ENCODE results near the gene MAP1A. TPM values are rescaled to one million over a fixed set of nuclear protein-coding genes. Genes with fewer than 3 reads are reported as not detected.
A peak's percentile ranks its signal among the peaks of the same experiment; 100 is the strongest.

Gene MAP1A
- total RNA-seq, 2 donors from 2014 or later = 1.9 to 5.6 TPM

GRCh38 chr15:43518197-43518761 is 871 bp downstream of the MAP1A start:
- no peak for TF ChIP-seq CTCF (IDR thresholded peaks at IDR 0.05)
- no peak for DNase-seq
- no peak overlapping the region for H3K27ac ChIP-seq

GRCh38 chr15:43519196-43519595 is 1.8 kb downstream of the MAP1A start:
- Histone ChIP-seq H3K36me3 (no peaks in the 10 kb centered on the region), H3K27ac (no peak overlapping the region), H3K4me1 (peaks cover 3% of the 10 kb centered on the region), H3K4me3 (no peak overlapping the region), H3K27me3 (no peaks in the 10 kb centered on the region), H3K9me3 (no peaks in the 10 kb centered on the region), H3K9ac (ENCODE audit: low read depth in 2 of 2, low read length in 2 of 2) (no peak overlapping the region)
- intact Hi-C loops (cut with DNase I) = no loop called here
- no peak for DNase-seq
- TF ChIP-seq CTCF (IDR thresholded peaks at IDR 0.05) = no peak

More at GRCh38 chr15:43518197-43518761, 871 bp downstream of the MAP1A start:
- no peaks in the 10 kb centered on the region for H3K27me3 ChIP-seq
- H3K4me1 ChIP-seq = peaks cover 3% of the 10 kb centered on the region
- intact Hi-C loops (cut with DNase I) = no loop called here
- no peaks in the 10 kb centered on the region for H3K36me3 ChIP-seq
- peak overlapping the region; percentile 48 to 64 for H3K9ac ChIP-seq (ENCODE audit: low read depth in 2 of 2, low read length in 2 of 2)
- H3K4me3 ChIP-seq = peak overlapping the region; percentile 23
- no peaks in the 10 kb centered on the region for H3K9me3 ChIP-seq

- intact Hi-C loops (cut with DNase I) = no loop called here
- Histone ChIP-seq H3K9me3 (no peaks in the 10 kb centered on the region), H3K27me3 (no peaks in the 10 kb centered on the region), H3K4me3 (no peak overlapping the region), H3K36me3 (no peaks in the 10 kb centered on the region), H3K9ac (ENCODE audit: low read depth in 2 of 2, low read length in 2 of 2) (no peak overlapping the region), H3K4me1 (peaks cover 3% of the 10 kb centered on the region), H3K27ac (no peak overlapping the region)
- TF ChIP-seq CTCF (IDR thresholded peaks at IDR 0.05) = no peak
- no peak for DNase-seq
Measured at GRCh38 chr15:43520138-43520537, 2.7 kb downstream of the MAP1A start.

GRCh38 chr15:43521419-43521818 is 4.0 kb downstream of the MAP1A start:
- intact Hi-C loops (cut with DNase I) = no loop called here
- TF ChIP-seq CTCF (IDR thresholded peaks at IDR 0.05) = no peak
- no peak for DNase-seq
- H3K9ac ChIP-seq (ENCODE audit: low read depth in 2 of 2, low read length in 2 of 2) = no peak overlapping the region
- H3K9me3 ChIP-seq = no peaks in the 10 kb centered on the region
- H3K4me3 ChIP-seq = no peak overlapping the region
- no peak overlapping the region for H3K27ac ChIP-seq
- no peaks in the 10 kb centered on the region for H3K27me3 ChIP-seq
- peaks cover 3% of the 10 kb centered on the region for H3K4me1 ChIP-seq
- no peaks in the 10 kb centered on the region for H3K36me3 ChIP-seq

GRCh38 chr15:43522247-43522646 is 4.8 kb downstream of the MAP1A start:
- no peak overlapping the region for H3K27ac ChIP-seq
- no peak overlapping the region for H3K4me3 ChIP-seq
- H3K9ac ChIP-seq (ENCODE audit: low read depth in 2 of 2, low read length in 2 of 2) = no peak overlapping the region
- TF ChIP-seq CTCF (IDR thresholded peaks at IDR 0.05) = no peak
- no peaks in the 10 kb centered on the region for H3K36me3 ChIP-seq
- no peaks in the 10 kb centered on the region for H3K27me3 ChIP-seq
- H3K4me1 ChIP-seq = no peaks in the 10 kb centered on the region
- intact Hi-C loops (cut with DNase I) = no loop called here
- DNase-seq = no peak
- no peaks in the 10 kb centered on the region for H3K9me3 ChIP-seq

All from colonic mucosa (tissue), 4 donors.